ENCODE results near the gene UFD1. TPM values are rescaled to one million over a fixed set of nuclear protein-coding genes. Genes with fewer than 3 reads are reported as not detected.
A peak's percentile ranks its signal among the peaks of the same experiment; 100 is the strongest.

The UFD1 gene
- total RNA-seq, 1 experiment from 2014 or later = 98.1 TPM

DNA sequence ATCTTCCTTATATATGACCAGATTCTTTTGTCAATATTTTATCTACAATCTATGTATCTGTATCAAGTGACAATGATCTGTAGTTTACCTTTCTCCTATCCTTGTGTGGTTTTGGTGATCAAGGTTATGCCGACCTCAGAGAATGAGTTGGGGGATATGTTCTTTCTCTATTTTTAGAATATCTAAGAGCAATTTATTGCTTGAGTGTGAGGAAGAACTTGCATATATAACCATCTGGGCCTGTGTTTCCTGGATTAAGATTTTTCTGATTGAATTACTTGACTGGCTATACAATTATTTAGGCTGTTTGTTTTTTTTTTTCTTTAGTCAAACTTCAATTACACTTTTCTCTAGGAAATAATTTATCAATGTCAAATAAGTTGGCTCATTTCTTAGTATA, 17.5 kb downstream of the UFD1 start:
- no peak overlapping the region for H3K27ac ChIP-seq
- H3K4me3 ChIP-seq = no peak overlapping the region
- peaks cover 42% of the 10 kb centered on the region for H3K36me3 ChIP-seq

DNA sequence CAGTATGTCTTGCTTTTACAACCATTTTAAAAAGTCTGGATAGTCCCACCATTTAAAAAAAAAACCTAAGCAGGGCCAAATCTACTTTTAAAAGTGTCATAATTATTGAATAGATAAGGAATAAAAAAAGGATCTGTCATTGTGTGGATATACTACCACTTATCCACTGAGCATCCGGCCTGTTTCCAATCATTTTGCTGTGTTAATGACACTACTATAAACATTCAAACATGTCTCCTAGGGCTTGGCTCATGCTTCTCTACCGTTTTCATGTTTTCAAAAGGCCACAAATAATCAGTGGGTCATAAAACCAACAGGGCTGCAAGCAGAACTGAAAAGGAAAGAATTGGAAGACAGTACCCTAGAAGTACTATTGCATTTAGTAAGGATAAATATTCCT, 19.0 kb downstream of the UFD1 start:
- H3K27ac ChIP-seq = no peak overlapping the region
- H3K27me3 ChIP-seq = no peaks in the 10 kb centered on the region
- no peak for DNase-seq
- H3K4me3 ChIP-seq = no peak overlapping the region
- H3K4me1 ChIP-seq = 0 out of 2 replicates have a peak, but pooled peaks cover 3% of the 10 kb centered on the region
- no peaks in the 10 kb centered on the region for H3K9me3 ChIP-seq (replicated peaks)
- H3K36me3 ChIP-seq = peaks cover 45% of the 10 kb centered on the region

More for the DNA sequence above, 17.5 kb downstream of the UFD1 start:
- Histone ChIP-seq H3K9me3 (replicated peaks) (no peaks in the 10 kb centered on the region), H3K4me1 (0 out of 2 replicates have a peak, but pooled peaks cover 3% of the 10 kb centered on the region), H3K27me3 (no peaks in the 10 kb centered on the region)
- no peak for DNase-seq

- no peak overlapping the region for H3K4me3 ChIP-seq
- peaks cover 46% of the 10 kb centered on the region for H3K36me3 ChIP-seq
- DNase-seq = no peak
- H3K27me3 ChIP-seq = no peaks in the 10 kb centered on the region
- H3K9me3 ChIP-seq (replicated peaks) = no peaks in the 10 kb centered on the region
- H3K27ac ChIP-seq = no peak overlapping the region
- no peaks in the 10 kb centered on the region for H3K4me1 ChIP-seq
These were observed 21.1 kb downstream of the UFD1 start for GRCh38 chr22:19457828-19458428.

- no peaks in the 10 kb centered on the region for H3K9me3 ChIP-seq (replicated peaks)
- no peak for DNase-seq
These were observed 22.5 kb downstream of the UFD1 start for GRCh38 chr22:19456541-19456940.

GRCh38 chr22:19455585-19456370, 23.2 kb downstream of the UFD1 start:
- peaks cover 45% of the 10 kb centered on the region for H3K36me3 ChIP-seq
- H3K4me1 ChIP-seq = no peaks in the 10 kb centered on the region
- H3K27me3 ChIP-seq = no peaks in the 10 kb centered on the region
- no peak overlapping the region for H3K27ac ChIP-seq
- H3K9me3 ChIP-seq (replicated peaks) = no peaks in the 10 kb centered on the region
- no peak overlapping the region for H3K4me3 ChIP-seq
- DNase-seq = no peak

More at GRCh38 chr22:19456541-19456940, 22.5 kb downstream of the UFD1 start:
- Histone ChIP-seq H3K27me3 (no peaks in the 10 kb centered on the region), H3K36me3 (peaks cover 47% of the 10 kb centered on the region), H3K4me3 (no peak overlapping the region), H3K27ac (no peak overlapping the region), H3K4me1 (no peaks in the 10 kb centered on the region)

GRCh38 chr22:19455033-19455432, 24.0 kb downstream of the UFD1 start:
- Histone ChIP-seq H3K9me3 (replicated peaks) (no peaks in the 10 kb centered on the region), H3K27me3 (no peaks in the 10 kb centered on the region), H3K4me3 (no peak overlapping the region), H3K4me1 (no peaks in the 10 kb centered on the region), H3K27ac (no peak overlapping the region), H3K36me3 (peaks cover 45% of the 10 kb centered on the region)
- DNase-seq = no peak

DNA sequence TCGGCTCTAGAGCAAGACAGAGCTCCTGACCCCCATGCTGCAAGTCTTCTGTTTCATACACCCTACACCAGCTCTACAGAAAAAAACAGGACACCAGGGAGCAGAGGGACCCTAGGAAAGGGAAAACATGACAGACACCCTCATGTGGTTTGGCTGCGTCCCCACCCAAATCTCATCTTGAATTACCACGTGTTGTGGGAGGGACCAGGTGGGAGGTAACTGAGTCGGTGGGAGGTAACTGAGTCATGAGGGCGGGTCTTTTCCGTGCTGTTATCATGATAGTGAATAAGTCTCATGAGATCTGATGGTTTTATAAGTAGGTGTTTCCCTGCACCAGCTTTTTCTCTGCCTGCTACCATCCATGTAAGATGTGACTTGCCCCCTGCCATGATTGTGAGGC, 24.8 kb downstream of the UFD1 start:
- H3K27ac ChIP-seq = no peak overlapping the region
- no peak for DNase-seq
- no peaks in the 10 kb centered on the region for H3K9me3 ChIP-seq (replicated peaks)
- peaks cover 45% of the 10 kb centered on the region for H3K36me3 ChIP-seq
- H3K4me1 ChIP-seq = no peaks in the 10 kb centered on the region; the same call in 1 of the 2 replicates
- no peaks in the 10 kb centered on the region for H3K27me3 ChIP-seq
- no peak overlapping the region for H3K4me3 ChIP-seq

DNA sequence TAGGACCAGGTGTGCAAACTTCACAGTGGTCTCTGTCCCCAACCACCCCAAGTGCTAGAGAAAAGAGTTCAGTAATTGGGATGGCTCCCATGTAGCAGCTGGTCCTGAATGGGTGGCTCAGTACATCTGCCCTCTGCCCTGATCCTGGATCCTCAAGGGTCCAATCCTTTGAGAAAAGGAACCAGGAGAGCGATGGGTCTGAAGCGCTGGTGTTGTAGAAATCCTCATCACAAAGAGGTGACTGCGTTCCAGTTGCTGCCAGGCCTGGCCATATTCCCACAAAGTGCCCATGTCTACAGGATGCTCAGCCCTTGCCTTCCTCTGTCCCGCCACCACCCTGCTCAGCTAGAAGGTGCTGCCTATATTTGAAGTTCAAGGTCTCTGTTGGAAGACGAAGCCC, 25.3 kb downstream of the UFD1 start:
- DNase-seq = no peak
- Histone ChIP-seq H3K27me3 (no peaks in the 10 kb centered on the region), H3K4me3 (no peak overlapping the region), H3K4me1 (no peaks in the 10 kb centered on the region; the same call in 1 of the 2 replicates), H3K36me3 (peaks cover 45% of the 10 kb centered on the region), H3K27ac (no peak overlapping the region), H3K9me3 (replicated peaks) (no peaks in the 10 kb centered on the region)

DNA sequence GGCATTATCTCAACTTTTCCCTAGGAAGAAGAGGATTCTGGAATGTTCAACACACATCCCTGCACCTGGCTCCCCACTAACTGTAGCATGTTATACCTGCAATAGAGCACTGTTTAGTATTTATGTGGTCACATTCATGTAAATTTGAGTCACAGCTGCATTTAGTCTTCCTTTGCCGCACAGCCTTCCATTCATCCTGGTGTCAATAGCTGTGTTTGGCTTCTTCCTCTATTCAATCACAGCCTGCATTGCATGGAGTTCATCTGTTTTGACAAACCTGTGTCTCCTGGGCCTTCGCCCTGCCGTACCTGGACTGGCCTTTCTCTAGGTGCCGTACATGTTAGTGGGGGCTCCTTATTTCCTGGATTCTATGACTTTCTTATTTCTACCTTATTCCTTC, 27.4 kb downstream of the UFD1 start:
- Histone ChIP-seq H3K36me3 (peaks cover 34% of the 10 kb centered on the region), H3K4me1 (no peaks in the 10 kb centered on the region; the same call in 1 of the 2 replicates), H3K27ac (no peak overlapping the region), H3K4me3 (no peak overlapping the region), H3K9me3 (replicated peaks) (no peaks in the 10 kb centered on the region), H3K27me3 (no peaks in the 10 kb centered on the region)
- DNase-seq = no peak

- no peak overlapping the region for H3K27ac ChIP-seq
- no peak overlapping the region for H3K4me3 ChIP-seq
- no peaks in the 10 kb centered on the region for H3K9me3 ChIP-seq (replicated peaks)
- H3K27me3 ChIP-seq = no peaks in the 10 kb centered on the region
- H3K4me1 ChIP-seq = no peaks in the 10 kb centered on the region; the same call in 1 of the 2 replicates
- DNase-seq = no peak
- H3K36me3 ChIP-seq = peaks cover 24% of the 10 kb centered on the region
These were observed 28.4 kb downstream of the UFD1 start for GRCh38 chr22:19450363-19451175.

GRCh38 chr22:19449422-19449767, 29.6 kb downstream of the UFD1 start:
- Histone ChIP-seq H3K4me1 (no peaks in the 10 kb centered on the region; the same call in 1 of the 2 replicates), H3K4me3 (no peak overlapping the region), H3K27ac (no peak overlapping the region), H3K27me3 (no peaks in the 10 kb centered on the region), H3K36me3 (peaks cover 15% of the 10 kb centered on the region), H3K9me3 (replicated peaks) (no peaks in the 10 kb centered on the region)
- no peak for DNase-seq

DNA sequence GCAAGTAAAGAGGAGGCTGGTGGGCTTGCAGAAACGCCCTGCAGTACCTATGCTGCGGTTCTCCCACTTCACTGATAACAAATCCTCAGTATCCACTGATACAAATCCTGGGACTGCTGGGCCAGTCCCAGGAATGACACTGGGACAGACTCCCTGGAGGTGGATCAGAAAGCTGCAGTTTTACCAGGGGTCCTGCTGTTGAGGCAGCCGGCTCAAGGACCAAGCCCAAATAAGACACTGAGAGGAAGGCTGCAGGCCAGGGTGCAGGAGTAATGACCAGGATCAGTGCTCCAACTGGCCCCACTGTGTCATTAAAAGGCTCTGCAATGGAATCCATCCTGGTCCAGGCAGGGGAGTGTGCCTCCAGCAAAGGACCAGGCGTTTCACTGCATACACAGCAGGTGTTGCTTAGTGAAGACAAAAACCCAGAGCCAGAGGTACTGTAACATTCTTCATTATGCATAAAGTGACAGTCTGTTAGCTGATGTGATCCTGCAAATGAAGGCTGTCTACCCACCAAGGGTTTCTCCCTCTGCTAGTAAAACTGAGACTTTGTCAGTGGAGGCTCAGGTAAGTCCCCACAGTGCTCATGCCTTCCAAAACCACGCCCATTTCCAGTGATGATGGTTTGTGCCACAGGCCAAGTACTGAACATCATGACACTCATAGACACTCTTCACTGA, 30.1 kb downstream of the UFD1 start:
- peak overlapping the region; percentile 80; the same call in 1 of the 2 replicates for H3K4me3 ChIP-seq
- no peaks in the 10 kb centered on the region for H3K9me3 ChIP-seq (replicated peaks)
- peaks cover 19% of the 10 kb centered on the region for H3K36me3 ChIP-seq
- no peak overlapping the region for H3K27ac ChIP-seq
- H3K4me1 ChIP-seq = no peaks in the 10 kb centered on the region; the same call in 1 of the 2 replicates
- H3K27me3 ChIP-seq = no peaks in the 10 kb centered on the region
- no peak for DNase-seq

DNA sequence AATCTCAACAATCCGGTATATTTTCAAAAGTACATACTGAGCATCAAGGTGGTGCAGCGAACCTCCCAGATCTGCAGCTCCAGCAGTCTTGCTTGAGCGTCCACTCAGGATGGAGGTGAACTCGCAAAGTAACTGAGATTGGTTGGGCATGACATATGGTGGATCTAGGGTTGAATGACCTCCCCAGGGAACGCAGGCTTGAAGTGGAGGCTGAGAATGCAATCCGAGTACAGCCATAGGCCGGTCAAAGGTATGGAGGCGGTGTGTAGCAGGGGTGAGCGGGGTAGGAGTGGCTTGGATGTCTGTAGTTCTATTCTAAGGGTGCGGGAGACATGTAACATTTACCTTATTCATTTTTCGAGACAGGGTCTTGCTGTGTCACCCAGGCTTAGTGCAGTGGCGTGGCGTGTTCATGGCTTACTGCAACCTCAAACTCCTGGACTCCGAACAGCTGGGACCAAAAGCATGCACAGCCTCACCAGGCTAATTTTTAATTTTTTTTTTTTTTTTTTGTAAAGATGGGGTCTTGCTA, 30.9 kb downstream of the UFD1 start:
- DNase-seq = peak; percentile 83 to 88

More for the DNA sequence above, 30.9 kb downstream of the UFD1 start:
- no peaks in the 10 kb centered on the region for H3K9me3 ChIP-seq (replicated peaks)
- H3K27ac ChIP-seq = peak overlapping the region; percentile 70
- H3K4me1 ChIP-seq = no peaks in the 10 kb centered on the region; the same call in 1 of the 2 replicates
- H3K4me3 ChIP-seq = peak overlapping the region; percentile 80
- no peaks in the 10 kb centered on the region for H3K27me3 ChIP-seq
- H3K36me3 ChIP-seq = peaks cover 21% of the 10 kb centered on the region

Measured in SJCRH30 (cell line).